ENCODE measurements around the gene HOXC6. TPM values are rescaled to one million over a fixed set of nuclear protein-coding genes. Genes with fewer than 3 reads are reported as not detected.

The HOXC6 gene
- total RNA-seq, 1 experiment from 2014 or later, result 2.8 TPM

- Histone ChIP-seq H3K79me2 (ENCODE audit: low read length) (peaks cover 78% of the 10 kb centered on the region), H3F3A (ENCODE audit: low read length, unreplicated experiment) (no peaks in the 10 kb centered on the region), H3K9ac (ENCODE audit: low read length) (no peak overlapping the region), H2AFZ (ENCODE audit: low read length) (no peak overlapping the region), H3K9me3 (ENCODE audit: low read length) (no peaks in the 10 kb centered on the region), H4K20me1 (ENCODE audit: low read length) (no peaks in the 10 kb centered on the region), H3K4me1 (ENCODE audit: insufficient read depth, low read length) (peaks cover 13% of the 10 kb centered on the region), H3K4me2 (ENCODE audit: low read length) (peak overlapping the region; percentile 10; the same call in 1 of the 2 replicates), H3K36me3 (ENCODE audit: low read depth, low read length) (no peaks in the 10 kb centered on the region), H3K9me2 (replicated peaks; ENCODE audit: low read length) (no peaks in the 10 kb centered on the region), H3K4me3 (ENCODE audit: low read length) (no peak overlapping the region), H3K27ac (ENCODE audit: low read length) (no peak overlapping the region), H3K27me3 (ENCODE audit: low read length) (no peaks in the 10 kb centered on the region)
- BruUV-seq (replicated peaks), result no TSS peak
- CTCF ChIA-PET, result no interaction called here
- ATAC-seq, result no peak
- intact Hi-C loops (cut with micrococcal nuclease), result no loop called here
- no peak for TF ChIP-seq CTCF (conservative IDR thresholded peaks at IDR 0.05; ENCODE audit: low read depth, low read length)
- TF ChIP-seq EZH2phosphoT487 (IDR thresholded peaks at IDR 0.05; ENCODE audit: borderline replicate concordance, low read length), result no peak
- TF ChIP-seq EZH2 (IDR thresholded peaks at IDR 0.05; ENCODE audit: low read length, unreplicated experiment), result no peak
- no peak for DNase-seq
- POLR2A ChIA-PET (ENCODE audit: unreplicated experiment), result no interaction called here
These were observed 8.2 kb upstream of the HOXC6 start for GRCh38 chr12:54019924-54020590.

- Histone ChIP-seq H3K36me3 (ENCODE audit: low read depth, low read length) (no peaks in the 10 kb centered on the region), H3K4me2 (ENCODE audit: low read length) (no peak overlapping the region), H3K9me3 (ENCODE audit: low read length) (no peaks in the 10 kb centered on the region), H3K9ac (ENCODE audit: low read length) (no peak overlapping the region), H2AFZ (ENCODE audit: low read length) (no peak overlapping the region), H3K27me3 (ENCODE audit: low read length) (no peaks in the 10 kb centered on the region), H4K20me1 (ENCODE audit: low read length) (no peaks in the 10 kb centered on the region), H3K9me2 (replicated peaks; ENCODE audit: low read length) (no peaks in the 10 kb centered on the region), H3F3A (ENCODE audit: low read length, unreplicated experiment) (no peaks in the 10 kb centered on the region), H3K4me1 (ENCODE audit: insufficient read depth, low read length) (peaks cover 12% of the 10 kb centered on the region), H3K79me2 (ENCODE audit: low read length) (peaks cover 81% of the 10 kb centered on the region), H3K27ac (ENCODE audit: low read length) (no peak overlapping the region), H3K4me3 (ENCODE audit: low read length) (no peak overlapping the region)
- no TSS peak for BruUV-seq (replicated peaks)
- ATAC-seq (no peak), DNase-seq (no peak)
- POLR2A ChIA-PET (ENCODE audit: unreplicated experiment), result no interaction called here
- CTCF ChIA-PET, result interaction anchor here (0.7 kb wide), 1 partner anchor 11 kb away, joined by 8 read pairs; no protein-coding TSS in a partner anchor
- intact Hi-C loops (cut with micrococcal nuclease), result no loop called here
- TF ChIP-seq EZH2phosphoT487 (IDR thresholded peaks at IDR 0.05; ENCODE audit: borderline replicate concordance, low read length) (no peak), CTCF (conservative IDR thresholded peaks at IDR 0.05; ENCODE audit: low read depth, low read length) (no peak), EZH2 (IDR thresholded peaks at IDR 0.05; ENCODE audit: low read length, unreplicated experiment) (no peak)
These were observed 7.4 kb upstream of the HOXC6 start for GRCh38 chr12:54020591-54021405.

All from PC-3 (cell line).